GM12878 (cell line): ENCODE measurements around the gene CEP83. TPM values are rescaled to one million over a fixed set of nuclear protein-coding genes. Genes with fewer than 3 reads are reported as not detected.

Source experiments
- ATAC-seq: fragments of 200-7000 bp; cut with Tn5 transposase; 3 replicates; pipeline ENCODE4 v1.9.1; 2020; ENCODE audit warnings: mild to moderate bottlenecking, moderate library complexity
- BruUV-seq: library from RNA; stranded (reverse); fragments of 400-500 nt; replicated peaks from 2 replicates; lab custom pipeline; 2021; lab: Mats Ljungman, UMichigan
- CTCF ChIA-PET: fragments of 300-600 bp; sonication (Branson Sonifier 250); formaldehyde crosslinking; extraction: SDS; loops from one replicate; lab custom pipeline; 2021; ENCODE audit warnings: inconsistent platforms; lab: Yijun Ruan, JAX
- POLR2A ChIA-PET: fragments of 350-600 bp; formaldehyde crosslinking; extraction: SDS; loops from one replicate; lab custom pipeline; 2021; ENCODE audit warnings: inconsistent platforms; lab: Charles Lee
- RAD21 ChIA-PET: fragments of 300-600 bp; sonication (Branson Sonifier 250); formaldehyde crosslinking; loops from one replicate; lab custom pipeline; 2023; ENCODE audit warnings: antibody characterized with exemption; ENCODE audit not compliant: unreplicated experiment; lab: Charles Lee
- SMC1A ChIA-PET: fragments of 300-600 bp; sonication (Branson Sonifier 250); formaldehyde crosslinking; loops from one replicate; lab custom pipeline; 2023; ENCODE audit not compliant: unreplicated experiment, uncharacterized antibody; lab: Charles Lee
- DNase-seq: peaks from one replicate; pipeline ENCODE4 v3.0.0-alpha.2; 2011; ENCODE audit warnings: low read depth, low spot score
- FAIRE-seq: peaks from 3 replicates; lab custom pipeline; 2011; peaks lifted over from hg19 to GRCh38; lab: Jason Lieb, UNC
- H2AFZ ChIP-seq: 2 replicates; pipeline ENCODE4 v1.6.0; 2011; ENCODE audit warnings: low read depth, low read length, control low read depth; ENCODE audit not compliant: control insufficient read depth
- H3K27ac ChIP-seq: 2 replicates; pipeline ENCODE4 v1.5.1; 2011; ENCODE audit warnings: control low read depth; ENCODE audit not compliant: control insufficient read depth, insufficient read depth
- H3K27me3 ChIP-seq, 2 experiments: replicated peaks in 1 of 2; 2 replicates each; pipeline versions ENCODE4 v1.6.0 to v1.6.1; 2011; ENCODE audit warnings: low read length in 1 of 2; ENCODE audit not compliant: control insufficient read depth in 2 of 2, insufficient read depth in 2 of 2
- H3K36me3 ChIP-seq, 2 experiments: 2 replicates each; pipeline ENCODE4 v1.5.1; 2011; ENCODE audit warnings: low read length in 1 of 2; ENCODE audit not compliant: control insufficient read depth in 2 of 2, insufficient read depth in 2 of 2
- H3K4me1 ChIP-seq: 2 replicates; pipeline ENCODE4 v1.6.1; 2011; ENCODE audit warnings: mild to moderate bottlenecking, low read length, moderate library complexity, mixed read lengths; ENCODE audit not compliant: control insufficient read depth, insufficient read depth
- H3K4me2 ChIP-seq: 2 replicates; pipeline ENCODE4 v1.6.0; 2011; ENCODE audit warnings: control low read depth; ENCODE audit not compliant: control insufficient read depth, insufficient read depth
- H3K4me3 ChIP-seq: fragments of 200-600 bp; sonication (generic); 2 replicates; pipeline ENCODE4 v1.5.1; 2016
- H3K79me2 ChIP-seq: 2 replicates; pipeline ENCODE4 v1.6.0; 2011; ENCODE audit warnings: low read length; ENCODE audit not compliant: control insufficient read depth, insufficient read depth
- H3K9ac ChIP-seq: 2 replicates; pipeline ENCODE4 v1.8.0; 2011; ENCODE audit warnings: low read length, control low read depth, mixed read lengths; ENCODE audit not compliant: control insufficient read depth, insufficient read depth
- H3K9me3 ChIP-seq: replicated peaks from 3 replicates; pipeline ENCODE4 v1.5.1; 2011; ENCODE audit warnings: mild to moderate bottlenecking, low read length; ENCODE audit not compliant: control insufficient read depth, insufficient read depth
- H4K20me1 ChIP-seq: 2 replicates; pipeline ENCODE4 v1.6.0; 2011; ENCODE audit not compliant: control insufficient read depth, insufficient read depth
- KLF5 ChIP-seq: fragments of 450-650 bp; IDR thresholded peaks from 2 replicates; pipeline ENCODE4 v1.6.1; 2014; ENCODE audit warnings: mild to moderate bottlenecking; ENCODE audit not compliant: partially characterized antibody
- PAX8 ChIP-seq: fragments of 450-650 bp; IDR thresholded peaks from 2 replicates; pipeline ENCODE4 v1.6.1; 2017; ENCODE audit warnings: mild to moderate bottlenecking, moderate library complexity
- WGBS: methylation state at CpG from one replicate; pipeline ENCODE4 v1.1.6; 2016; ENCODE audit warnings: low lambda C conversion rate; ENCODE audit not compliant: insufficient replicate concordance, insufficient coverage; ENCODE audit errors: missing lambda C conversion rate; 5-methylcytosine and 5-hydroxymethylcytosine counted together
- in situ Hi-C: fragments of 300-500 bp; cut with MboI; formaldehyde crosslinking; loops from 9 replicates; pipeline ENCODE4 v1.14.3; 2018; ENCODE audit warnings: mixed read lengths
- intact Hi-C: fragments of 100-400 bp; cut with micrococcal nuclease; formaldehyde crosslinking; loops from one replicate; pipeline ENCODE4 v1.14.2; 2022; ENCODE audit not compliant: unreplicated experiment
- polyA plus RNA-seq, 11 experiments: library from polyadenylated mRNA; depleted of rRNA in 4 of 11; unstranded in 6 of 11; stranded (reverse) in 5 of 11; fragments of >200 nt; fragmentation: Nextera tagmentation in 4 of 11; fragmentation: Illumina TruSeq in 1 of 11; extraction: Ambion mirVana in 4 of 11; extraction: Trizol in 1 of 11; gene quantifications; 1 replicate in 1 of 11; 2 replicates in 10 of 11; pipeline versions ENCODE4 v1.2.1 to v1.2.3, GENCODE V29; 2011 to 2016; ENCODE audit warnings: inconsistent platforms in 2 of 11, missing spikeins in 2 of 11, low read depth in 1 of 11
- total RNA-seq, 4 experiments: library from RNA; depleted of rRNA in 3 of 4; stranded (reverse); fragments of >200 nt in 3 of 4; fragmentation: Illumina TruSeq in 1 of 4; extraction: Trizol in 1 of 4; gene quantifications; 2 replicates each; pipeline versions ENCODE4 v1.2.1 to v1.2.3, GENCODE V29; 2013 to 2021
- TF ChIP-seq, protein P1 (sequence below): IDR thresholded peaks from 2 replicates; pipeline ENCODE4 v1.6.1; 2012; ENCODE audit warnings: low read depth, low read length, improper control_type of control experiment
- TF ChIP-seq, protein P2 (sequence below): fragments of 450-650 bp; formaldehyde crosslinking; IDR thresholded peaks from 2 replicates; pipeline ENCODE4 v1.5.0; 2022; ENCODE audit warnings: mild to moderate bottlenecking, missing genetic modification characterization

The CEP83 gene
- total and polyA plus RNA-seq, 10 of the 15 experiments (the other 5 are each of a cell fraction or from before 2014, with no cell fraction given) = 4.3 to 39.0 (median 22.5) TPM

DNA sequence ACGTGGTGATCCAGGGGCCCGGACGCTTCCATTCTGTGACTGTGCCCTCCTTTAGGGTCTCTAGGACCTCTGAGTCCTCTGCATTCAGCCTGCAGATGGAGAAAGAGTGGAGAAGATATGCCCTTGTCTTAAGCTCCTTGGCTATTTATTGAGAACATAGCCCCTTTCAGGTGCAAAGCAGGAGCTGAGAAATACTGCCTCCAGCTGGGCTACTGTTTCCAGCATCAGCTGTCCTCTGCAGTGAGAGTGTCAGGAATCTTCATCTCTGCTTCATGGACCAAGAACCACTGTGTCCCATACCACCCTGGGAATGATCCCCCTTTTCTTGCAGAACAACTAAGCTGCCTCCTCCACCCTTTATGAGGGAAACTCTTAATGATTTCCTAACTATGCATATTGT, 47.8 kb upstream of the CEP83 start:
- Histone ChIP-seq H3K36me3 (no peaks in the 10 kb centered on the region), H3K79me2 (no peaks in the 10 kb centered on the region), H3K4me3 (no peak overlapping the region), H3K4me2 (no peak overlapping the region), H4K20me1 (no peaks in the 10 kb centered on the region), H3K4me1 (no peaks in the 10 kb centered on the region), H3K9me3 (no peaks in the 10 kb centered on the region), H3K27ac (no peak overlapping the region), H2AFZ (no peak overlapping the region), H3K27me3 (no peaks in the 10 kb centered on the region), H3K9ac (no peak overlapping the region)
- SMC1A ChIA-PET = interaction anchor here (0.9 to 1.1 kb wide), 2 partner anchors 9 to 373 kb away, joined by 3 read pairs; no protein-coding TSS in a partner anchor
- BruUV-seq = no TSS peak
- in situ Hi-C loops (no loop called here), intact Hi-C loops (no loop called here)
- ATAC-seq (no peak), DNase-seq (no peak), FAIRE-seq (no peak)
- WGBS = 67% methylated on average over 3 of the region's 3 CpGs
- CTCF ChIA-PET = interaction anchor here (0.5 to 1.2 kb wide), 6 partner anchors 12 to 1009 kb away, joined by 3 to 5 read pairs (median 3); no protein-coding TSS in a partner anchor
- RAD21 ChIA-PET = no interaction called here
- POLR2A ChIA-PET = no interaction called here
- TF ChIP-seq KLF5 (no peak), PAX8 (no peak)
- TF ChIP-seq, protein P1, sequence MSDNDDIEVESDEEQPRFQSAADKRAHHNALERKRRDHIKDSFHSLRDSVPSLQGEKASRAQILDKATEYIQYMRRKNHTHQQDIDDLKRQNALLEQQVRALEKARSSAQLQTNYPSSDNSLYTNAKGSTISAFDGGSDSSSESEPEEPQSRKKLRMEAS = no peak
- TF ChIP-seq, protein P2, sequence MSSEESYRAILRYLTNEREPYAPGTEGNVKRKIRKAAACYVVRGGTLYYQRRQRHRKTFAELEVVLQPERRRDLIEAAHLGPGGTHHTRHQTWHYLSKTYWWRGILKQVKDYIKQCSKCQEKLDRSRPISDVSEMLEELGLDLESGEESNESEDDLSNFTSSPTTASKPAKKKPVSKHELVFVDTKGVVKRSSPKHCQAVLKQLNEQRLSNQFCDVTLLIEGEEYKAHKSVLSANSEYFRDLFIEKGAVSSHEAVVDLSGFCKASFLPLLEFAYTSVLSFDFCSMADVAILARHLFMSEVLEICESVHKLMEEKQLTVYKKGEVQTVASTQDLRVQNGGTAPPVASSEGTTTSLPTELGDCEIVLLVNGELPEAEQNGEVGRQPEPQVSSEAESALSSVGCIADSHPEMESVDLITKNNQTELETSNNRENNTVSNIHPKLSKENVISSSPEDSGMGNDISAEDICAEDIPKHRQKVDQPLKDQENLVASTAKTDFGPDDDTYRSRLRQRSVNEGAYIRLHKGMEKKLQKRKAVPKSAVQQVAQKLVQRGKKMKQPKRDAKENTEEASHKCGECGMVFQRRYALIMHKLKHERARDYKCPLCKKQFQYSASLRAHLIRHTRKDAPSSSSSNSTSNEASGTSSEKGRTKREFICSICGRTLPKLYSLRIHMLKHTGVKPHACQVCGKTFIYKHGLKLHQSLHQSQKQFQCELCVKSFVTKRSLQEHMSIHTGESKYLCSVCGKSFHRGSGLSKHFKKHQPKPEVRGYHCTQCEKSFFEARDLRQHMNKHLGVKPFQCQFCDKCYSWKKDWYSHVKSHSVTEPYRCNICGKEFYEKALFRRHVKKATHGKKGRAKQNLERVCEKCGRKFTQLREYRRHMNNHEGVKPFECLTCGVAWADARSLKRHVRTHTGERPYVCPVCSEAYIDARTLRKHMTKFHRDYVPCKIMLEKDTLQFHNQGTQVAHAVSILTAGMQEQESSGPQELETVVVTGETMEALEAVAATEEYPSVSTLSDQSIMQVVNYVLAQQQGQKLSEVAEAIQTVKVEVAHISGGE (CRISPR knock-in tag) = no peak
